ENCODE results near the gene PRDM5.
A peak's percentile ranks its signal among the peaks of the same experiment; 100 is the strongest.

GRCh38 chr4:120809518-120809917, 113.0 kb downstream of the PRDM5 start:
- TF ChIP-seq POLR2A (IDR thresholded peaks at IDR 0.05): no peak
- TF ChIP-seq, protein P1, sequence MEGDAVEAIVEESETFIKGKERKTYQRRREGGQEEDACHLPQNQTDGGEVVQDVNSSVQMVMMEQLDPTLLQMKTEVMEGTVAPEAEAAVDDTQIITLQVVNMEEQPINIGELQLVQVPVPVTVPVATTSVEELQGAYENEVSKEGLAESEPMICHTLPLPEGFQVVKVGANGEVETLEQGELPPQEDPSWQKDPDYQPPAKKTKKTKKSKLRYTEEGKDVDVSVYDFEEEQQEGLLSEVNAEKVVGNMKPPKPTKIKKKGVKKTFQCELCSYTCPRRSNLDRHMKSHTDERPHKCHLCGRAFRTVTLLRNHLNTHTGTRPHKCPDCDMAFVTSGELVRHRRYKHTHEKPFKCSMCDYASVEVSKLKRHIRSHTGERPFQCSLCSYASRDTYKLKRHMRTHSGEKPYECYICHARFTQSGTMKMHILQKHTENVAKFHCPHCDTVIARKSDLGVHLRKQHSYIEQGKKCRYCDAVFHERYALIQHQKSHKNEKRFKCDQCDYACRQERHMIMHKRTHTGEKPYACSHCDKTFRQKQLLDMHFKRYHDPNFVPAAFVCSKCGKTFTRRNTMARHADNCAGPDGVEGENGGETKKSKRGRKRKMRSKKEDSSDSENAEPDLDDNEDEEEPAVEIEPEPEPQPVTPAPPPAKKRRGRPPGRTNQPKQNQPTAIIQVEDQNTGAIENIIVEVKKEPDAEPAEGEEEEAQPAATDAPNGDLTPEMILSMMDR (IDR thresholded peaks at IDR 0.05): peak in 2 of 7 experiments; percentile 21 to 23

Measured in body of pancreas (tissue), 4 donors.